Body of pancreas (tissue), 4 donors: ENCODE measurements around the gene SNX21.

ENCODE experiments used
- CTCF ChIP-seq, 7 experiments: fragments of 450-650 bp in 4 of 7; fragments of 200-600 bp in 3 of 7; sonication (generic) in 3 of 7; IDR thresholded peaks; one replicate each; pipeline ENCODE4 v1.5.1; 2016 to 2019; ENCODE audit warnings: antibody characterized with exemption in 7 of 7
- POLR2A ChIP-seq, 3 donors: fragments of 450-650 bp; IDR thresholded peaks; one replicate each; pipeline ENCODE4 v1.6.1; 2016; ENCODE audit warnings: antibody characterized with exemption in 3 of 3, mild to moderate bottlenecking in 2 of 3

- TF ChIP-seq CTCF (IDR thresholded peaks at IDR 0.05) (no peak), POLR2A (IDR thresholded peaks at IDR 0.05) (no peak)
Measured at GRCh38 chr20:45882469-45883099, 49.0 kb downstream of the SNX21 start.
